B cell (primary cell): ENCODE results near the gene MLEC. TPM values are rescaled to one million over a fixed set of nuclear protein-coding genes. Genes with fewer than 3 reads are reported as not detected.

Experiments used
- ATAC-seq: fragments of 200-7000 bp; cut with Tn5 transposase; one replicate; pipeline ENCODE4 v1.10.0; 2021; ENCODE audit warnings: low read depth, mild to moderate bottlenecking, moderate number of reproducible peaks, moderate library complexity
- CTCF ChIA-PET: fragments of 350-600 bp; sonication (Branson Sonifier 250); formaldehyde crosslinking; loops from one replicate; lab custom pipeline; 2021; ENCODE audit warnings: antibody characterized with exemption, inconsistent platforms; lab: Charles Lee
- POLR2A ChIA-PET: fragments of 350-600 bp; sonication (Branson Sonifier 250); formaldehyde crosslinking; loops from one replicate; lab custom pipeline; 2021; ENCODE audit warnings: antibody characterized with exemption; lab: Charles Lee
- DNase-seq: peaks from one replicate; pipeline ENCODE4 v3.0.0; 2013
- H2AFZ ChIP-seq: 2 replicates; pipeline ENCODE4 v1.6.1; 2012; ENCODE audit warnings: mild to moderate bottlenecking, low read depth, low read length; ENCODE audit not compliant: insufficient read depth, poor library complexity, severe bottlenecking
- H3K27ac ChIP-seq, 2 donors: 1 replicate in 1 of 2; 2 replicates in 1 of 2; pipeline ENCODE4 v1.5.1; 2012 to 2013; ENCODE audit warnings: low read length in 2 of 2, mild to moderate bottlenecking in 2 of 2, moderate library complexity in 1 of 2
- H3K27me3 ChIP-seq, 4 experiments: fragments of 200-600 bp in 1 of 4; sonication (generic) in 1 of 4; replicated peaks in 1 of 4; 1 replicate in 2 of 4; 2 replicates in 2 of 4; pipeline versions ENCODE4 v1.6.1 to v1.7.0; 2013 to 2016; ENCODE audit warnings: low read length in 3 of 4, mild to moderate bottlenecking in 2 of 4, mixed read lengths in 1 of 4, moderate library complexity in 1 of 4; ENCODE audit not compliant: insufficient read depth in 4 of 4, control insufficient read depth in 3 of 4; ENCODE audit errors: control extremely low read depth in 1 of 4
- H3K36me3 ChIP-seq, 2 experiments: replicated peaks in 1 of 2; 1 replicate in 1 of 2; 2 replicates in 1 of 2; pipeline versions ENCODE4 v1.6.1 to v1.7.1; 2013; ENCODE audit warnings: low read length in 1 of 2; ENCODE audit not compliant: insufficient read depth in 2 of 2, control insufficient read depth in 1 of 2; ENCODE audit errors: control extremely low read depth in 1 of 2, extremely low read depth in 1 of 2
- H3K4me1 ChIP-seq, 2 donors: fragments of 200-600 bp in 1 of 2; sonication (generic) in 1 of 2; 1 replicate in 1 of 2; 2 replicates in 1 of 2; pipeline versions ENCODE4 v1.5.1 to v1.6.1; 2013 to 2017; ENCODE audit warnings: low read length in 2 of 2; ENCODE audit not compliant: control insufficient read depth in 2 of 2, insufficient read depth in 2 of 2
- H3K4me2 ChIP-seq: replicated peaks from 2 replicates; pipeline ENCODE3; 2012; ENCODE audit warnings: mild to moderate bottlenecking, low read depth, low read length; ENCODE audit not compliant: poor library complexity, severe bottlenecking
- H3K4me3 ChIP-seq, 5 experiments: fragments of 200-600 bp in 1 of 5; sonication (generic) in 1 of 5; 1 replicate in 3 of 5; 2 replicates in 2 of 5; pipeline versions ENCODE4 v1.5.1 to v1.7.0; 2011 to 2016; ENCODE audit warnings: low read length in 4 of 5, mild to moderate bottlenecking in 4 of 5, low read depth in 2 of 5, control low read depth in 1 of 5, moderate library complexity in 1 of 5; ENCODE audit not compliant: insufficient read depth in 1 of 5; ENCODE audit errors: control extremely low read depth in 1 of 5, extremely low read depth in 1 of 5
- H3K79me2 ChIP-seq: fragments of 200-600 bp; sonication (generic); one replicate; pipeline ENCODE4 v1.6.0; 2016; ENCODE audit warnings: low read length; ENCODE audit not compliant: control insufficient read depth, insufficient read depth
- H3K9ac ChIP-seq: fragments of 200-600 bp; sonication (generic); 2 replicates; pipeline ENCODE4 v1.6.1; 2017; ENCODE audit warnings: mild to moderate bottlenecking, low read length, moderate library complexity
- H3K9me3 ChIP-seq, 3 donors: one replicate each; pipeline versions ENCODE4 v1.6.1 to v1.7.1; 2013; ENCODE audit warnings: low read length in 2 of 3; ENCODE audit not compliant: control insufficient read depth in 2 of 3, insufficient read depth in 1 of 3; ENCODE audit errors: control extremely low read depth in 1 of 3
- H4K20me1 ChIP-seq: 2 replicates; pipeline ENCODE4 v1.6.0; 2012; ENCODE audit warnings: mild to moderate bottlenecking, low read length; ENCODE audit not compliant: insufficient read depth, control insufficient read depth, poor library complexity, severe bottlenecking
- H3K27ac Mint-ChIP-seq: one replicate; pipeline ENCODE4 v1.8.0; 2021; ENCODE audit warnings: mixed read lengths
- H3K27me3 Mint-ChIP-seq: one replicate; pipeline ENCODE4 v1.8.0; 2021; ENCODE audit warnings: mixed read lengths
- H3K4me1 Mint-ChIP-seq: one replicate; pipeline ENCODE4 v1.8.0; 2021; ENCODE audit warnings: mixed read lengths
- H3K4me3 Mint-ChIP-seq: one replicate; pipeline ENCODE4 v1.8.0; 2021; ENCODE audit warnings: mixed read lengths
- H3K9me3 Mint-ChIP-seq: one replicate; pipeline ENCODE4 v1.8.0; 2022; ENCODE audit warnings: mixed read lengths; ENCODE audit not compliant: insufficient read depth
- CTCF ChIP-seq: fragments of 200-600 bp; IDR thresholded peaks from one replicate; pipeline ENCODE4 v1.8.0; 2022; ENCODE audit warnings: antibody characterized with exemption, mild to moderate bottlenecking
- EZH2 ChIP-seq: IDR thresholded peaks from 2 replicates; pipeline ENCODE4 v1.6.1; 2012; ENCODE audit warnings: borderline replicate concordance, low read depth, mild to moderate bottlenecking, moderate library complexity, low read length; ENCODE audit not compliant: insufficient read depth, poor library complexity, severe bottlenecking
- WGBS: methylation state at CpG from one replicate; pipeline ENCODE4 v1.1.5; 2013; ENCODE audit warnings: missing lambda C conversion rate; ENCODE audit not compliant: insufficient coverage; 5-methylcytosine and 5-hydroxymethylcytosine counted together
- intact Hi-C: fragments of 100-400 bp; cut with micrococcal nuclease; formaldehyde crosslinking; loops from one replicate; pipeline ENCODE4 v1.10.0; 2022
- polyA plus RNA-seq: library from polyadenylated mRNA; depleted of rRNA; stranded (reverse); fragments of >200 nt; gene quantifications from 2 replicates; pipeline ENCODE4 v1.2.3, GENCODE V29; 2012
- total RNA-seq, 2 donors: library from RNA; stranded (reverse); fragments of 120-200 nt in 1 of 2; gene quantifications; 1 replicate in 1 of 2; 2 replicates in 1 of 2; pipeline versions ENCODE4 v1.2.3 to v1.2.4, GENCODE V29; 2013 to 2022

Gene MLEC
- total and polyA plus RNA-seq, 2 donors (not counting 1 experiment from before 2014, with no cell fraction given): 5.5 to 52.6 TPM

GRCh38 chr12:120719496-120720233 lies 32.7 kb downstream of the MLEC start:
- ChIA-PET POLR2A (no interaction called here), CTCF (interaction anchor here (0.9 to 1.8 kb wide), 5 partner anchors 8 to 74 kb away, joined by 3 to 6 read pairs (median 4); no protein-coding TSS in a partner anchor)
- H2AFZ ChIP-seq: no peak overlapping the region
- no peak overlapping the region for H3K4me2 ChIP-seq
- H3K27me3 Mint-ChIP-seq: no peaks in the 10 kb centered on the region
- intact Hi-C loops: no loop called here
- H3K27ac ChIP-seq: no peak overlapping the region
- peaks cover 21% of the 10 kb centered on the region for H3K4me1 Mint-ChIP-seq
- H3K4me1 ChIP-seq: peaks cover 15 to 16% of the 10 kb centered on the region in 2 donors
- no peak overlapping the region for H3K4me3 ChIP-seq
- peak overlapping the region; percentile 10 for H3K27ac Mint-ChIP-seq
- no peaks in the 10 kb centered on the region for H3K79me2 ChIP-seq
- TF ChIP-seq CTCF (no peak), EZH2 (no peak)
- no peak for DNase-seq
- H3K27me3 ChIP-seq: no peaks in the 10 kb centered on the region
- H4K20me1 ChIP-seq: peaks cover 38% of the 10 kb centered on the region
- no peak overlapping the region for H3K4me3 Mint-ChIP-seq
- WGBS: 32% methylated on average over 7 of the region's 11 CpGs
- H3K36me3 ChIP-seq: peaks cover 3 to 51% of the 10 kb centered on the region in 2 experiments
- no peaks in the 10 kb centered on the region for H3K9me3 Mint-ChIP-seq
- H3K9me3 ChIP-seq: no peaks in the 10 kb centered on the region
- no peak overlapping the region for H3K9ac ChIP-seq
- ATAC-seq: no peak

GRCh38 chr12:120720234-120720986 lies 33.5 kb downstream of the MLEC start:
- Mint-ChIP-seq H3K4me3 (no peak overlapping the region), H3K27ac (no peak overlapping the region), H3K4me1 (peaks cover 29% of the 10 kb centered on the region), H3K27me3 (no peaks in the 10 kb centered on the region), H3K9me3 (no peaks in the 10 kb centered on the region)
- Histone ChIP-seq H3K9me3 (no peaks in the 10 kb centered on the region), H3K4me1 (peaks cover 21 to 23% of the 10 kb centered on the region in 2 donors), H3K4me2 (no peak overlapping the region), H3K9ac (no peak overlapping the region), H3K4me3 (no peak overlapping the region), H2AFZ (no peak overlapping the region), H3K79me2 (peaks cover 6% of the 10 kb centered on the region), H4K20me1 (peaks cover 44% of the 10 kb centered on the region), H3K36me3 (peaks cover 3 to 46% of the 10 kb centered on the region in 2 experiments), H3K27ac (no peak overlapping the region), H3K27me3 (no peaks in the 10 kb centered on the region)
- intact Hi-C loops: no loop called here
- DNase-seq (no peak), ATAC-seq (no peak)
- POLR2A ChIA-PET: no interaction called here
- CTCF ChIA-PET: interaction anchor here (0.8 to 1.8 kb wide), 7 partner anchors 9 to 251 kb away, joined by 3 to 6 read pairs (median 4); no protein-coding TSS in a partner anchor
- 53% methylated on average over 4 of the region's 7 CpGs for WGBS
- TF ChIP-seq CTCF (no peak), EZH2 (no peak)
